ENCODE data around the gene MLLT1.
A peak's percentile ranks its signal among the peaks of the same experiment; 100 is the strongest.

Gene MLLT1

DNA sequence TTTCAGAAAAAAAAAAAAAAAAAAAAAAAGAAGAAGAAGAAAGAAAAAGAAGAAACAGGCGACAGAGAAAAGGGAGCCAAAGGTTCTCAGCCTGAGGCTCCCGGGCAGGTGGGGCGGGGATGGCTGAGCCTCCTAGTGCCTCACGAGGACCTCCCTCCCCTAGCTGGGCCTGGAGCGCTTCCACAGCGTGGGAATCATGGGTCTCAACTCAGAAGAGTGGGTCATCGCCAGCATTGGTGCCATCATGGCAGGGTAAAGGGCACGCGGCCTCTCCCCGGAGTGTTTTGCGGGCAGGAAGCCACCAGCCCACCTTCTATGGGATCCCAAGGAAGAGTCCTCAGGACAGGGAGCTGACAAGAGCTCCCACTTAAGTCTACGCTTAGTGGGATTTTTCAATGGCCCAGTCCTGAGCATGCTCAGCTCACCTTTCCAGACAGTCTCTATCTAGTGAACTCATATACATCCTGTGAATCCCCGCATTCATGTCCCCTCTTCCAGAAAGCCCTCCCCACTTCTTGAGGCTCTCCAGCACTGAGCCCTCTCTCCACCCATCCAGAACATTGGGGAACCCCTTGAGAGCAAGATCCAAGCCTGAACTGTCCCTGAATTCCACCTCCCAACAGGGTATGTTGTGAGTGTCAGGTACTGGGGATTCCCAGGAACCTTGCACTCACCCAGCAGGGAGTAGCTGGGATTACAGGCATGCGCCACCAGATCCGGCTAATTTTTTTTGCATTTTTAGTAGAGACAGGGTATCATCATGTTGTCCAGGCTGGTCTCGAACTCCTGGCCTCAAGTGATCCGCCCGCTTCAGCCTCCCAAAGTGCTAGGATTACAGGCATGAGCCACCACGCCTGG is 74.7 kb downstream of the MLLT1 start:
- DNase-seq = no peak

GRCh38 chr19:6204212-6204611 is 75.6 kb downstream of the MLLT1 start:
- DNase-seq = no peak

GRCh38 chr19:6199240-6199994 is 80.4 kb downstream of the MLLT1 start:
- peak; percentile 99 for DNase-seq

DNA sequence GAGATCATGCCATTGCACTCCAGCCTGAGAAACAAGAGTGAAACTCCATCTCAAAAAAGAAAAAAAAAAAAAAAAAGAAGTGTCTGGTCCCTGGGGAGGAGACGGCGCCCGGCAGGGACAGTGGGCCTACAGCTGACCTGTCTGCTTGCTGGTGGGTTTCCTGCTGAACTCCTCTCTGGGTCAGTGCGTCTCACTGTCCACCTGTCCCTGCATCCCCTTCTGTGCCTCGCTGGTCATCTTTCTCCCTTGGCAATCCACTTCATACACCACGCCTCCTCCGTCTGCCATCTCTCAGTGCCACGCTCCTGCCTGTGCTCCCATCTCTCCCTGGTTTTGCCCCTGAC is 80.9 kb downstream of the MLLT1 start:
- DNase-seq = no peak

- no peak for DNase-seq
Observed at GRCh38 chr19:6196361-6196760, 83.4 kb downstream of the MLLT1 start.

DNA sequence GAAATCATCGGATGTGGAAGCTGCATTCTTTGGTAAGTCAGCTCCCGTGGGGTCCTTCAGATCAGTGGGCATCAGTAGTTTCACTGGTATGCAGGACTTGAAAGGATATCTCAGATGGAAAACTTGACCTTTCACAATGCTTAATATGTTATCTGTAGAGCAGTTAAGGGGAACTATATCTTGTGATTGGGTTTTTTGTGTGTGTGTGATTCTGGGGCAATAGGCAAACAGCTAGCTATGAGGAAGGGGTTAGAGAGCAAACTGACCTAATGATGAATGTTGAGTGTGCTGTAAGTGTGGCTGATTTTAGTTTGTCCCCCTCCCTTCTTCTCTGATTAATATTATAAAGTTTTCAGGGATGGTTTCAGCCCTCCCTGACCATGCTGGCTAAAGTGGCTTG is 91.0 kb downstream of the MLLT1 start:
- DNase-seq = no peak

DNA sequence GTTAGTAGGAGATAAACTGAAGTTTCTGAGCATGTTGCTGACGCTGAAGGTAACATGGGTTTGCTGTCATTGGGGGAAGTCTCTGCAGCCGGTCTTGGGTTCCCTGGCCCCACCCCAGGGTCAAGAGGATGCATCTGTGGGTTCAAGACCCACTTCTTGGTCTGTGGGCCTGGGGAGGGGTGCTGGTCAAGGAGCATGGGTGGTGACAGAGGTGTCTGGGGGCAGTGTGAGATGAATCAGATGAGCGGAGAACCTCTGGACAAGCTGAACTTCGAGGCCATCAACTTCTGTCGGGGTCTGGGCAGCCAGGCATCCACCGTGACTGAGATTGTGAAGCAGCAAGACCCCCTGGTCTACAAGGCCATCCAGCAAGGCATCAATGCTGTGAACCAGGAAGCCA is 92.4 kb downstream of the MLLT1 start:
- DNase-seq = no peak

GRCh38 chr19:6185835-6186834 is 93.6 kb downstream of the MLLT1 start:
- DNase-seq = no peak

GRCh38 chr19:6185093-6185834 is 94.5 kb downstream of the MLLT1 start:
- no peak for DNase-seq

GRCh38 chr19:6181119-6181518 is 98.7 kb downstream of the MLLT1 start:
- no peak for DNase-seq

DNA sequence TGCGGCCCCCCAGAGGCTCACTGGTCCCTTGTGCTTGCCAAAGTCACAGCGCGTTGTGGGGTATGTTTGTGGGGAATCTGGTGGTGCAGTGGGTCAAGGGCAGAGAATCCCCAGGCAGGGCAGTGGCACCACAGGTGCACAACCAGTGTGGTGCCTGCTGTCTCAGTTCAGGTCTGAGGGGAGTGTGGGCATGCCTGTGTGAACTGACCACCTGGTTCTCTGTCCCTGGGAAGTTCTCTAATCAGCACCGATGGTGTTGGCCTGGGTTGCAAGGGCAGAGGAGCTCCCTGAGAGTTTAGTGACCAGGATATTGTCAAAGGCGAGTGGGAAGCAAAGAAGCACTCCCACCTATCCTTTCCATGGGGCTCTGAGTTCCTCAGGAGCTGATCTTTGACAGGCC is 106.6 kb downstream of the MLLT1 start:
- no peak for DNase-seq

DNA sequence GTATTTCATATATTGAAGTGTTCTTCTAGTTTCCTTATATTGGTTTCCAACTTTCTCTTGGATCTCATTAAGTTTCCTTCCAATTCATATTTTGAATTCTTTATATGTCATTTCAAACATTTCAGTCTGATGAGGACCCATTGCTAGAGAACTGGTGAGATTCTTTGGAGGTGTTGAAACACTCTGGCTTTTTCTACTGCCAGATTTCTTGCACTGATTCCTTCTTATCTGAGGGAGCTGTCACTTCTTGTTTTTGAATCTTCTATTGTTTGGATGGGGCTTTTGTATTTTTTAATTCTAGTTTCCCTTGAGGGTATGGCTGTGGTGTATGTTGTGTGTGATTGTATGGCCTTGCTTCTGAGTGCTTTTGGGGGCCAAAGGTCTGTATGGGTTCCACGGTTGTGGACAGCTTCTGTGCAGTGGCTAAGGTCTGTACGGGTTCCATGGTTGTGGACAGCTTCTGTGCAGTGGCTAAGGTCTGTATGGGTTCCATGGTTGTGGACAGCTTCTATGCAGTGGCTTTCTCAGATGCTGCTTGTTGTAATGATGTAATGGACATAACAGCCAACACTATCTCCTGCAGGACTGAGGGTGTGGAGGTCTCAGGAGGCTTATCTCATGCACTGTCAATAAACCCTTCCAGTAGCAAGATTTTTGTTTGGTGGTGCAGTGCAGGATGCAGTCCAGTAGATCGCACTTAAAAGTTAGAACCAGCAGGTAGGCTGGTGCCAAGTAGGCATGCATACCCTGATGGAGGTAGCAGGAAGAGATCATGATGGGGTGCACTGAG is 107.5 kb downstream of the MLLT1 start:
- DNase-seq = no peak

DNA sequence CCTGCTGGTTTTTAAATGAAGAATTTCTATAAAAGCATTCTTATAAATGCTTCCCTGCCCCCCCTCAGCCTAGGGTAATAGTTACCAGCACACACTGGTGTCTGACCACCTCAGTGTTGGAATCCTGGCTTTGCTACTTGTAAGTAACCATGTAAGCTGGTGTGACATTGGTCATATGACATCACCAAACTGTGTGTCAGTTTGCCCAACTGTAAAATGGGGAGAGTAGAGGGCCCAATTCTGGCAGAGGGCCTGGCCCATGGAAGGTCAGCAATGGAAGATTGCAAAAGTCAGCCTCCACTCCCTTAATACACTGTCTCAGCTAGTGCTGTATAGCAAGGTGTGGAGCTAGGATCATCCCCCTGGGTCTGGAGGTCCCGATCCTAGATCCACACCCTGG is 112.7 kb downstream of the MLLT1 start:
- DNase-seq = no peak

GRCh38 chr19:6164906-6165531 is 114.8 kb downstream of the MLLT1 start:
- no peak for DNase-seq

DNA sequence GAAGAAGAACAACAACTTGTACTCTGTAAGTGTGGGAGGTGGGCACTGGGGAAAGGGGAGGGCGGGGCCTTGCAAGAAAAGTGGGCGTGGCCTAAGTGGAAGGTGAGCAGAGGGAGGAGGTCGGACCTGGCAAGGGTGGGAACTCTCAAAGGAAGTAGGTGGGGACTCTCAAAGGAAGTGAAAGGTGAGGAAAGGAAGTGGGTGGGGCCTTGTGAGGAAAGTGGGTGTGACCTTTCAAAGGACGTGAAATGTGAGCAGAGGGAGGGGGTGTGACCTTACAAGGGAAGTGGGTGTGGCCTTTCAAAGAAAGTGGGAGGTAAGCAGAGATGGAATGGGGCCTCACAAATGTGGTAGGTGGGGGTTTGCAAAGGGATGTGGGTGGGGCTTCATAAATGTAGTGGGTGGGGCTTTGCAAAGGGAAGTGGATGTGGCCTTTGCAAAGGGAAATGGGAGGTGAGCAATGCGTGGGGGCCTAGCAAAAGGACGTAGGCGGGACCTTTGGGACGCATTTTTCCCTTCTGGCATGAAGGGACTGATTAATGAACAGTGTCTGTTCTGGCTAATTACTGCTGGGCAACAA is 118.4 kb downstream of the MLLT1 start:
- DNase-seq = peak; percentile 62

Data from stimulated activated CD4-positive, alpha-beta T cell treated with anti-CD3 and anti-CD28 coated beads, Interleukin-1b, Interleukin-23, amount 100 ng/mL, for 48 hours (primary cell).